CD4-positive, alpha-beta T cell (primary cell): ENCODE measurements around the gene LSM11. TPM values are rescaled to one million over a fixed set of nuclear protein-coding genes. Genes with fewer than 3 reads are reported as not detected.

Experiments
- ATAC-seq: fragments of 200-7000 bp; cut with Tn5 transposase; one replicate; pipeline ENCODE4 v1.10.0; 2022; ENCODE audit warnings: mild to moderate bottlenecking; ENCODE audit not compliant: poor library complexity
- CTCF ChIA-PET: fragments of 350-600 bp; sonication (Branson Sonifier 250); formaldehyde crosslinking; loops from one replicate; lab custom pipeline; 2021; ENCODE audit warnings: antibody characterized with exemption, inconsistent platforms; lab: Charles Lee
- POLR2A ChIA-PET: fragments of 350-600 bp; sonication (Branson Sonifier 250); formaldehyde crosslinking; loops from one replicate; lab custom pipeline; 2021; ENCODE audit warnings: antibody characterized with exemption, inconsistent platforms; lab: Charles Lee
- DNase-seq, 14 experiments: peaks; one replicate each; pipeline ENCODE4 v3.0.0-alpha.2; 2013 to 2020; ENCODE audit warnings: mixed read lengths in 2 of 14
- H3K27ac ChIP-seq, 2 donors: one replicate each; pipeline versions ENCODE4 v1.5.1 to v1.7.0; 2013; ENCODE audit warnings: low read length in 2 of 2, low read depth in 1 of 2, mild to moderate bottlenecking in 1 of 2
- H3K27me3 ChIP-seq, 2 experiments: 1 replicate in 1 of 2; 2 replicates in 1 of 2; pipeline versions ENCODE4 v1.6.1 to v1.7.0; 2013; ENCODE audit warnings: low read length in 2 of 2, control low read depth in 1 of 2, mild to moderate bottlenecking in 1 of 2, moderate library complexity in 1 of 2; ENCODE audit not compliant: insufficient read depth in 2 of 2, control insufficient read depth in 1 of 2
- H3K36me3 ChIP-seq: one replicate; pipeline ENCODE4 v1.6.1; 2013; ENCODE audit warnings: low read length, control low read depth; ENCODE audit not compliant: insufficient read depth
- H3K4me1 ChIP-seq: one replicate; pipeline ENCODE4 v1.6.1; 2013; ENCODE audit warnings: low read length, control low read depth; ENCODE audit not compliant: insufficient read depth
- H3K4me3 ChIP-seq: one replicate; pipeline ENCODE4 v1.5.1; 2013; ENCODE audit warnings: mild to moderate bottlenecking, low read length, moderate library complexity
- H3K9me3 ChIP-seq, 2 experiments: 1 replicate in 1 of 2; 2 replicates in 1 of 2; pipeline versions ENCODE4 v1.6.1 to v1.7.0; 2013; ENCODE audit warnings: low read length in 2 of 2, mild to moderate bottlenecking in 2 of 2, control low read depth in 1 of 2, moderate library complexity in 1 of 2; ENCODE audit not compliant: control insufficient read depth in 1 of 2, insufficient read depth in 1 of 2
- H3K27ac Mint-ChIP-seq: one replicate; pipeline ENCODE4 v1.8.0; 2020; ENCODE audit warnings: mixed read lengths
- H3K27me3 Mint-ChIP-seq: one replicate; pipeline ENCODE4 v1.8.0; 2021; ENCODE audit warnings: mixed read lengths
- H3K36me3 Mint-ChIP-seq: one replicate; pipeline ENCODE4 v1.8.0; 2021; ENCODE audit warnings: low read depth, mixed read lengths
- H3K4me1 Mint-ChIP-seq: one replicate; pipeline ENCODE4 v1.8.0; 2021; ENCODE audit warnings: low read depth, mixed read lengths
- H3K4me3 Mint-ChIP-seq: one replicate; pipeline ENCODE4 v1.8.0; 2020; ENCODE audit warnings: mild to moderate bottlenecking, mixed read lengths
- H3K9me3 Mint-ChIP-seq: one replicate; pipeline ENCODE4 v1.8.0; 2020; ENCODE audit warnings: mixed read lengths
- CTCF ChIP-seq: fragments of 200-600 bp; IDR thresholded peaks from one replicate; pipeline ENCODE4 v1.8.0; 2022; ENCODE audit warnings: antibody characterized with exemption, mild to moderate bottlenecking
- intact Hi-C, 2 experiments: fragments of 100-400 bp; cut with DNase I in 1 of 2; cut with micrococcal nuclease in 1 of 2; formaldehyde crosslinking; loops; one replicate each; pipeline versions ENCODE4 v1.15.1 to v1.9.0; 2023 to 2025; cut with DNase I, micrococcal nuclease
- total RNA-seq, 174 experiments: library from RNA in 2 of 174; stranded (reverse) in 2 of 174; gene quantifications; one replicate each; pipeline ENCODE4 v1.2.3 and lab custom pipeline; 2021 to 2026

LSM11 gene
- total RNA-seq, 2 experiments from 2014 or later, result 0.49 to 0.70 TPM

GRCh38 chr5:157756122-157756521 is 12.6 kb downstream of the LSM11 start:
- Mint-ChIP-seq H3K9me3 (no peaks in the 10 kb centered on the region), H3K36me3 (peaks cover 68% of the 10 kb centered on the region), H3K27me3 (no peaks in the 10 kb centered on the region), H3K27ac (no peak overlapping the region), H3K4me3 (no peak overlapping the region), H3K4me1 (no peaks in the 10 kb centered on the region)
- no peaks in the 10 kb centered on the region for H3K4me1 ChIP-seq
- H3K36me3 ChIP-seq, result peaks cover 36% of the 10 kb centered on the region
- H3K4me3 ChIP-seq, result no peak overlapping the region
- H3K27ac ChIP-seq, result no peak overlapping the region
- no peak for ATAC-seq
- H3K9me3 ChIP-seq, result no peaks in the 10 kb centered on the region
- CTCF ChIA-PET, result no interaction called here
- no peak for DNase-seq
- no peaks in the 10 kb centered on the region for H3K27me3 ChIP-seq
- POLR2A ChIA-PET, result no interaction called here
- intact Hi-C loops, result no loop called here
- TF ChIP-seq CTCF, result no peak

- no peak for ATAC-seq
- CTCF ChIA-PET, result interaction anchor here (1.2 kb wide), 1 partner anchor 15 kb away, joined by 4 read pairs; the partner anchor contains the start of gene LSM11
Measured at GRCh38 chr5:157758706-157759105, 15.2 kb downstream of the LSM11 start.

GRCh38 chr5:157761690-157762621 is 18.4 kb downstream of the LSM11 start:
- Mint-ChIP-seq H3K27me3 (no peaks in the 10 kb centered on the region), H3K9me3 (no peaks in the 10 kb centered on the region), H3K36me3 (peaks cover 18% of the 10 kb centered on the region), H3K27ac (no peak overlapping the region), H3K4me1 (peaks cover 6% of the 10 kb centered on the region), H3K4me3 (no peak overlapping the region)
- no peaks in the 10 kb centered on the region for H3K4me1 ChIP-seq
- H3K36me3 ChIP-seq, result no peaks in the 10 kb centered on the region
- ChIA-PET POLR2A (no interaction called here), CTCF (interaction anchor here (0.8 to 0.9 kb wide), 3 partner anchors 9 to 187 kb away, joined by 3 read pairs; partner anchors contain the start of gene LSM11)
- no peak overlapping the region for H3K4me3 ChIP-seq
- intact Hi-C loops, result loop anchor here (1.0 to 10.0 kb wide), 6 partner anchors 186 to 1371 kb away; no protein-coding TSS in a partner anchor
- DNase-seq, result peak in 4 of 14 experiments; percentile 30 to 66 (median 59)
- no peaks in the 10 kb centered on the region for H3K27me3 ChIP-seq
- no peaks in the 10 kb centered on the region for H3K9me3 ChIP-seq
- ATAC-seq, result peak; percentile 82
- H3K27ac ChIP-seq, result no peak overlapping the region
- TF ChIP-seq CTCF, result peak; percentile 88

More at GRCh38 chr5:157758706-157759105, 15.2 kb downstream of the LSM11 start:
- H3K36me3 ChIP-seq, result peaks cover 22% of the 10 kb centered on the region
- no peaks in the 10 kb centered on the region for H3K9me3 ChIP-seq
- no peaks in the 10 kb centered on the region for H3K9me3 Mint-ChIP-seq
- H3K27ac ChIP-seq, result no peak overlapping the region
- H3K36me3 Mint-ChIP-seq, result peaks cover 44% of the 10 kb centered on the region
- no peaks in the 10 kb centered on the region for H3K27me3 ChIP-seq
- peaks cover 6% of the 10 kb centered on the region for H3K4me1 Mint-ChIP-seq
- H3K27ac Mint-ChIP-seq, result no peak overlapping the region
- no peaks in the 10 kb centered on the region for H3K4me1 ChIP-seq
- POLR2A ChIA-PET, result no interaction called here
- H3K27me3 Mint-ChIP-seq, result no peaks in the 10 kb centered on the region
- H3K4me3 ChIP-seq, result no peak overlapping the region
- no peak overlapping the region for H3K4me3 Mint-ChIP-seq
- intact Hi-C loops, result no loop called here
- no peak for TF ChIP-seq CTCF
- DNase-seq, result no peak
